Endothelial cell of umbilical vein (primary cell): Measurements from ENCODE around the gene EIF2S2. TPM values are rescaled to one million over a fixed set of nuclear protein-coding genes. Genes with fewer than 3 reads are reported as not detected.

Experiments
- BruUV-seq: library from RNA; stranded (reverse); fragments of 400-500 nt; replicated peaks from 2 replicates; lab custom pipeline; 2021; lab: Mats Ljungman, UMichigan
- CTCF ChIA-PET: fragments of 300-600, 350-600 bp; sonication (Branson Sonifier 250); formaldehyde crosslinking; loops from one replicate; lab custom pipeline; 2021; ENCODE audit warnings: antibody characterized with exemption, inconsistent platforms; lab: Charles Lee
- POLR2A ChIA-PET: fragments of 300-600, 350-600 bp; sonication (Branson Sonifier 250); formaldehyde crosslinking; loops from one replicate; lab custom pipeline; 2021; ENCODE audit warnings: antibody characterized with exemption, inconsistent platforms; lab: Charles Lee
- DNase-seq: peaks from one replicate; pipeline ENCODE4 v3.0.0-alpha.2; 2011; ENCODE audit warnings: low read depth, low spot score
- FAIRE-seq: peaks from 2 replicates; lab custom pipeline; 2011; peaks lifted over from hg19 to GRCh38; lab: Jason Lieb, UNC
- H2AFZ ChIP-seq: 2 replicates; pipeline ENCODE4 v1.6.0; 2012; ENCODE audit warnings: low read depth, low read length, control low read depth, inconsistent platforms
- H3K27ac ChIP-seq: 2 replicates; pipeline ENCODE4 v1.5.1; 2011; ENCODE audit warnings: low read depth, mild to moderate bottlenecking, control low read depth, low read length, moderate library complexity; ENCODE audit not compliant: insufficient read depth
- H3K27me3 ChIP-seq, 2 experiments: 2 replicates each; pipeline versions ENCODE4 v1.6.0 to v1.6.1; 2011; ENCODE audit warnings: low read length in 2 of 2, mixed read lengths in 1 of 2; ENCODE audit not compliant: control insufficient read depth in 2 of 2, insufficient read depth in 2 of 2
- H3K36me3 ChIP-seq, 2 experiments: 2 replicates in 1 of 2; 3 replicates in 1 of 2; pipeline ENCODE4 v1.5.1; 2011; ENCODE audit warnings: low read length in 2 of 2, mild to moderate bottlenecking in 1 of 2, moderate library complexity in 1 of 2; ENCODE audit not compliant: control insufficient read depth in 2 of 2, insufficient read depth in 2 of 2; ENCODE audit errors: extremely low read depth in 1 of 2
- H3K4me1 ChIP-seq: 3 replicates; pipeline ENCODE4 v1.5.1; 2011; ENCODE audit warnings: mild to moderate bottlenecking, low read length; ENCODE audit not compliant: control insufficient read depth, insufficient read depth; ENCODE audit errors: extremely low read depth
- H3K4me2 ChIP-seq: 2 replicates; pipeline ENCODE4 v1.6.1; 2011; ENCODE audit warnings: low read length, control low read depth, mixed read lengths; ENCODE audit not compliant: insufficient read depth
- H3K4me3 ChIP-seq, 3 experiments: fragments of 200-600 bp in 1 of 3; sonication (generic), shearing (Covaris generic) in 1 of 3; replicated peaks in 1 of 3; 2 replicates each; pipeline ENCODE4 v1.5.1; 2011 to 2016; ENCODE audit warnings: control low read depth in 3 of 3, low read length in 3 of 3, mild to moderate bottlenecking in 2 of 3, inconsistent platforms in 1 of 3, low read depth in 1 of 3, moderate library complexity in 1 of 3; ENCODE audit not compliant: insufficient read depth in 1 of 3
- H3K79me2 ChIP-seq: 2 replicates; pipeline ENCODE4 v1.6.0; 2012; ENCODE audit warnings: low read length, inconsistent platforms; ENCODE audit not compliant: control insufficient read depth, insufficient read depth
- H3K9ac ChIP-seq: replicated peaks from 2 replicates; pipeline ENCODE3; 2011; ENCODE audit warnings: low read length, control low read depth; ENCODE audit not compliant: insufficient read depth; ENCODE audit errors: extremely low read depth
- H3K9me1 ChIP-seq: replicated peaks from 3 replicates; pipeline ENCODE4 v1.6.0; 2011; ENCODE audit warnings: mild to moderate bottlenecking, low read length; ENCODE audit not compliant: control insufficient read depth, insufficient read depth; ENCODE audit errors: extremely low read depth
- H3K9me3 ChIP-seq: replicated peaks from 2 replicates; pipeline ENCODE4 v1.5.1; 2012; ENCODE audit warnings: low read length, inconsistent platforms; ENCODE audit not compliant: control insufficient read depth, insufficient read depth
- H4K20me1 ChIP-seq: replicated peaks from 2 replicates; pipeline ENCODE3; 2011; ENCODE audit warnings: mild to moderate bottlenecking, low read length; ENCODE audit not compliant: control insufficient read depth, insufficient read depth; ENCODE audit errors: extremely low read depth
- CTCF ChIP-seq, 2 donors: IDR thresholded peaks; 1 replicate in 1 of 2; 2 replicates in 1 of 2; pipeline ENCODE4 v1.5.1; 2011; ENCODE audit warnings: low read length in 2 of 2, mild to moderate bottlenecking in 2 of 2, moderate library complexity in 2 of 2, control low read depth in 1 of 2, inconsistent platforms in 1 of 2, low read depth in 1 of 2; ENCODE audit not compliant: insufficient read depth in 1 of 2; ENCODE audit errors: extremely low read depth in 1 of 2
- EZH2 ChIP-seq: IDR thresholded peaks from 2 replicates; pipeline ENCODE4 v1.6.1; 2012; ENCODE audit warnings: borderline replicate concordance, low read depth, mild to moderate bottlenecking, moderate library complexity, low read length, inconsistent platforms; ENCODE audit not compliant: severe bottlenecking
- FOS ChIP-seq: IDR thresholded peaks from 2 replicates; pipeline ENCODE4 v1.6.1; 2011; ENCODE audit warnings: mild to moderate bottlenecking, low read length, moderate library complexity, borderline replicate concordance; ENCODE audit not compliant: insufficient read depth
- GATA2 ChIP-seq: IDR thresholded peaks from 2 replicates; pipeline ENCODE4 v1.7.0; 2011; ENCODE audit warnings: low read depth, mild to moderate bottlenecking, moderate library complexity, mixed read lengths, low read length; ENCODE audit not compliant: insufficient read length, insufficient read depth
- JUN ChIP-seq: IDR thresholded peaks from 2 replicates; pipeline ENCODE4 v1.6.1; 2011; ENCODE audit warnings: borderline replicate concordance, low read depth; ENCODE audit not compliant: insufficient read length, insufficient read depth
- MAX ChIP-seq: IDR thresholded peaks from 2 replicates; pipeline ENCODE4 v1.6.1; 2011; ENCODE audit not compliant: insufficient read depth, insufficient read length
- MYC ChIP-seq: IDR thresholded peaks from one replicate; pipeline ENCODE4 v1.6.1; 2011; ENCODE audit warnings: mild to moderate bottlenecking, low read depth, low read length
- POLR2A ChIP-seq: IDR thresholded peaks from 2 replicates; pipeline ENCODE4 v1.6.1; 2012; ENCODE audit warnings: low read depth, mild to moderate bottlenecking, control low read depth, low read length
- POLR2AphosphoS5 ChIP-seq: IDR thresholded peaks from 2 replicates; pipeline ENCODE4 v1.6.1; 2012; ENCODE audit warnings: low read depth, mild to moderate bottlenecking, control low read depth, low read length, moderate library complexity; ENCODE audit not compliant: insufficient read depth
- dilution Hi-C: fragments of 300-500 bp; cut with MboI; formaldehyde crosslinking; loops from one replicate; pipeline ENCODE4 v1.15.0; 2019; ENCODE audit warnings: low sequenced_read_pairs; ENCODE audit not compliant: extremely low pct_ligation_motif_present
- intact Hi-C: fragments of 100-400 bp; cut with micrococcal nuclease; formaldehyde crosslinking; loops from one replicate; pipeline ENCODE4 v1.10.0; 2022
- polyA plus RNA-seq, 4 experiments: library from polyadenylated mRNA; depleted of rRNA in 3 of 4; stranded (reverse) in 3 of 4; unstranded in 1 of 4; fragments of >200 nt; gene quantifications; 2 replicates each; pipeline versions ENCODE4 v1.2.1 to v1.2.3, GENCODE V29; 2011 to 2012; ENCODE audit warnings: missing spikeins in 1 of 4
- total RNA-seq: library from RNA; stranded (reverse); gene quantifications from 2 replicates; pipeline ENCODE4 v1.2.3, GENCODE V29; 2021

EIF2S2 gene
- total and polyA plus RNA-seq, 2 donors (not counting 3 experiments of a cell fraction or from before 2014, with no cell fraction given) = 38.8 to 99.3 TPM

DNA sequence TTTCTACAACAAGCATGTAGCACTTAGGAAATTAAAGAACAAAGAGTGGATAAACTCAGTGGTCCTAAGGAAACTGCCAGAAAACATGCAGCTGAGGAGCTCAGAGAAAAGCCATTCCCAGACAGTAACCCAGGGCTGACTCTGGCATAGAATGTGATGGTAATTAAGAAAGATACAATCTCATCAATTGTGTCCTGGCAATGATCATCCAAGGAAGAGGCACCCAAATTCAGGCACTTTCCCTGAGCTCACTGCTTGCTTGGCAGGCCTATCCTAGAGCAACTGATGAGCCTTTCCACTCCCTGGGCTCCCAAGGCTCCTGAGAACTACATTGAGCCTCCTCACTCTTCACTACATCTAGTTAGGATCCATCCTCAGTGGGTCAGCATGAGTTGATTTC is 16.2 kb downstream of the EIF2S2 start:
- no peak overlapping the region for H2AFZ ChIP-seq
- H3K9me3 ChIP-seq = no peaks in the 10 kb centered on the region
- H3K9ac ChIP-seq = no peak overlapping the region
- no TSS peak for BruUV-seq
- dilution Hi-C loops = no loop called here
- TF ChIP-seq MAX (no peak), POLR2AphosphoS5 (no peak), MYC (no peak), POLR2A (no peak), GATA2 (no peak), FOS (no peak), CTCF (IDR thresholded peaks at IDR 0.05; ENCODE audit: extremely low read depth in 1 of 2, insufficient read depth in 1 of 2, low read depth in 1 of 2, low read length in 2 of 2) (no peak), EZH2 (no peak), JUN (no peak)
- intact Hi-C loops = no loop called here
- FAIRE-seq = no peak
- POLR2A ChIA-PET = interaction anchor here (0.8 kb wide), 1 partner anchor 16 kb away, joined by 3 read pairs; the partner anchor contains the start of gene EIF2S2
- CTCF ChIA-PET = interaction anchor here (1.6 to 2.0 kb wide), 2 partner anchors 13 to 17 kb away, joined by 6 to 7 read pairs; partner anchors contain the start of gene EIF2S2
- DNase-seq = no peak
- no peaks in the 10 kb centered on the region for H4K20me1 ChIP-seq
- H3K27me3 ChIP-seq = no peaks in the 10 kb centered on the region
- H3K79me2 ChIP-seq = peaks cover 39% of the 10 kb centered on the region
- no peaks in the 10 kb centered on the region for H3K9me1 ChIP-seq
- H3K4me3 ChIP-seq = no peak overlapping the region
- H3K27ac ChIP-seq = no peak overlapping the region
- H3K4me2 ChIP-seq = no peak overlapping the region
- peaks cover 40 to 45% of the 10 kb centered on the region in 2 experiments for H3K36me3 ChIP-seq
- H3K4me1 ChIP-seq = no peaks in the 10 kb centered on the region
